Prostate gland (tissue), 2 donors: ENCODE data around the gene ETV5. TPM values are rescaled to one million over a fixed set of nuclear protein-coding genes. Genes with fewer than 3 reads are reported as not detected.

Experiments
- DNase-seq: peaks from one replicate; pipeline ENCODE4 v3.0.0-alpha.2; 2019; ENCODE audit warnings: low spot score
- H3K27ac ChIP-seq, 2 donors: fragments of 200-600 bp; sonication (generic); 2 replicates each; pipeline ENCODE4 v1.5.1; 2017 to 2019
- H3K27me3 ChIP-seq: fragments of 200-600 bp; sonication (generic); replicated peaks from 2 replicates; pipeline ENCODE4 v1.5.1; 2019; ENCODE audit not compliant: insufficient read depth
- H3K36me3 ChIP-seq, 2 donors: fragments of 200-600 bp; sonication (generic); 1 replicate in 1 of 2; 2 replicates in 1 of 2; pipeline versions ENCODE4 v1.5.1 to v1.8.1; 2017 to 2019
- H3K4me1 ChIP-seq: fragments of 200-600 bp; sonication (generic); replicated peaks from 2 replicates; pipeline ENCODE4 v1.5.1; 2019
- H3K4me3 ChIP-seq, 2 donors: fragments of 200-600 bp; sonication (generic); 2 replicates each; pipeline ENCODE4 v1.5.1; 2017 to 2019
- H3K9me3 ChIP-seq: fragments of 200-600 bp; sonication (generic); 2 replicates; pipeline ENCODE4 v1.5.1; 2017
- CTCF ChIP-seq, 4 experiments: fragments of 200-600 bp in 2 of 4; fragments of 450-650 bp in 2 of 4; sonication (generic) in 2 of 4; IDR thresholded peaks; 1 replicate in 3 of 4; 2 replicates in 1 of 4; pipeline ENCODE4 v1.5.1; 2016 to 2019; ENCODE audit warnings: antibody characterized with exemption in 4 of 4, mild to moderate bottlenecking in 2 of 4, moderate library complexity in 2 of 4
- POLR2A ChIP-seq: fragments of 450-650 bp; IDR thresholded peaks from one replicate; pipeline ENCODE4 v1.6.1; 2016; ENCODE audit warnings: antibody characterized with exemption, mild to moderate bottlenecking
- POLR2AphosphoS5 ChIP-seq: sonication (generic); formaldehyde crosslinking; IDR thresholded peaks from one replicate; pipeline ENCODE4 v1.6.1; 2017; ENCODE audit warnings: antibody characterized with exemption
- WGBS: methylation state at CpG from one replicate; pipeline ENCODE4 v1.1.5; 2018; 5-methylcytosine and 5-hydroxymethylcytosine counted together
- intact Hi-C: fragments of 100-400 bp; cut with DNase I; formaldehyde crosslinking; loops from one replicate; pipeline ENCODE4 v1.14.2; 2022
- total RNA-seq, 2 donors: library from RNA; depleted of rRNA; stranded (reverse); fragments of >200 nt; gene quantifications; one replicate each; pipeline ENCODE4 v1.1.0, GENCODE V29; 2016

The ETV5 gene
- total RNA-seq, 2 donors from 2014 or later, result 16.5 to 17.6 TPM

GRCh38 chr3:186069199-186069598, 39.7 kb downstream of the ETV5 start:
- WGBS, result 71% methylated on average over 9 of the region's 9 CpGs
- H3K9me3 ChIP-seq, result no peaks in the 10 kb centered on the region

GRCh38 chr3:186068243-186068552, 40.7 kb downstream of the ETV5 start:
- TF ChIP-seq POLR2AphosphoS5 (no peak), CTCF (IDR thresholded peaks at IDR 0.05) (no peak), POLR2A (no peak)
- H3K27ac ChIP-seq, result no peak overlapping the region
- no peaks in the 10 kb centered on the region for H3K36me3 ChIP-seq
- no peak overlapping the region for H3K4me3 ChIP-seq
- intact Hi-C loops, result no loop called here
- H3K27me3 ChIP-seq, result no peaks in the 10 kb centered on the region
- 38% methylated on average over 2 of the region's 2 CpGs for WGBS
- no peaks in the 10 kb centered on the region for H3K9me3 ChIP-seq
- no peaks in the 10 kb centered on the region for H3K4me1 ChIP-seq
- DNase-seq, result no peak

More at GRCh38 chr3:186069199-186069598, 39.7 kb downstream of the ETV5 start:
- intact Hi-C loops, result no loop called here
- Histone ChIP-seq H3K4me3 (no peak overlapping the region), H3K36me3 (no peaks in the 10 kb centered on the region), H3K27ac (no peak overlapping the region), H3K4me1 (no peaks in the 10 kb centered on the region), H3K27me3 (no peaks in the 10 kb centered on the region)
- TF ChIP-seq POLR2A (no peak), CTCF (IDR thresholded peaks at IDR 0.05) (no peak), POLR2AphosphoS5 (no peak)
- DNase-seq, result no peak

- TF ChIP-seq CTCF (IDR thresholded peaks at IDR 0.05), result no peak
- TF ChIP-seq POLR2A, result no peak
- no peak for TF ChIP-seq POLR2AphosphoS5
- no peaks in the 10 kb centered on the region for H3K4me1 ChIP-seq
- H3K36me3 ChIP-seq, result no peaks in the 10 kb centered on the region
- no peak overlapping the region for H3K4me3 ChIP-seq
- 92% methylated on average over 9 of the region's 9 CpGs for WGBS
- intact Hi-C loops, result no loop called here
- DNase-seq, result no peak
- no peak overlapping the region for H3K27ac ChIP-seq
- H3K9me3 ChIP-seq, result no peaks in the 10 kb centered on the region
- no peaks in the 10 kb centered on the region for H3K27me3 ChIP-seq
Observed at GRCh38 chr3:186067360-186068242, 41.3 kb downstream of the ETV5 start.

- no peak overlapping the region for H3K27ac ChIP-seq
- no peaks in the 10 kb centered on the region for H3K36me3 ChIP-seq
- TF ChIP-seq POLR2AphosphoS5 (no peak), CTCF (IDR thresholded peaks at IDR 0.05) (no peak), POLR2A (no peak)
- intact Hi-C loops, result no loop called here
- no peaks in the 10 kb centered on the region for H3K27me3 ChIP-seq
- no peaks in the 10 kb centered on the region for H3K9me3 ChIP-seq
- no peak overlapping the region for H3K4me3 ChIP-seq
- WGBS, result 69% methylated on average over 3 of the region's 3 CpGs
- H3K4me1 ChIP-seq, result no peaks in the 10 kb centered on the region
- DNase-seq, result no peak
Observed at GRCh38 chr3:186060222-186060621, 48.7 kb downstream of the ETV5 start.

- H3K9me3 ChIP-seq, result no peaks in the 10 kb centered on the region
- WGBS, result 68% methylated on average over 6 of the region's 6 CpGs
- no peaks in the 10 kb centered on the region for H3K27me3 ChIP-seq
- no peaks in the 10 kb centered on the region for H3K36me3 ChIP-seq
- H3K4me1 ChIP-seq, result no peaks in the 10 kb centered on the region
- H3K4me3 ChIP-seq, result no peak overlapping the region
- no peak for DNase-seq
- H3K27ac ChIP-seq, result no peak overlapping the region
- TF ChIP-seq CTCF (IDR thresholded peaks at IDR 0.05) (no peak), POLR2A (no peak), POLR2AphosphoS5 (no peak)
- intact Hi-C loops, result no loop called here
Observed at GRCh38 chr3:186059192-186059591, 49.7 kb downstream of the ETV5 start.
